Measurements from ENCODE around the gene OGFRL1. TPM values are rescaled to one million over a fixed set of nuclear protein-coding genes. Genes with fewer than 3 reads are reported as not detected.

The OGFRL1 gene
- total RNA-seq, 1 experiment from 2014 or later: 70.8 TPM

DNA sequence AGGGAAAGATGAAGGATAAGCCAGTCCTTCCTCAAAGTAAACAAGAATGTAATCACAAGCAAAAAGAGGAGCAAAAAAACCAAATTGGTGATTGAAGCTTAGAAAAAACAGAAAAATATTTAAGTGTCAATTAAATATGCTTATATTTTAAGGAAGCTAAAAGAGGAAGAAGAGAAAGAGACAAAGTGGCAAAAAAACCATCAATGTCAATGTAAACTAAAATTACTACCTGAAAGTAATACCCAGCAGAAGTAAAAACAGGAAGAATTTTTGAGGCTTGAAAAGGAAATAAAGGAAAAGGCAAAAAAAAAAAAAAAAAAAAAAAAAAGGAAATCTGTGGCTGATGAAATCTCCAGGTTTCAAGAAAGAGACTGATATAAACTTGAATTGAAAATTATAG is 36.2 kb upstream of the OGFRL1 start:
- intact Hi-C loops (cut with micrococcal nuclease): no loop called here
- Mint-ChIP-seq H3K36me3 (ENCODE audit: insufficient read depth, unreplicated experiment) (no peaks in the 10 kb centered on the region), H3K27me3 (ENCODE audit: insufficient read depth, unreplicated experiment) (no peaks in the 10 kb centered on the region), H3K4me3 (ENCODE audit: unreplicated experiment) (no peak overlapping the region), H3K4me1 (ENCODE audit: insufficient read depth, unreplicated experiment) (peaks cover 32% of the 10 kb centered on the region), H3K9me3 (ENCODE audit: unreplicated experiment) (no peaks in the 10 kb centered on the region), H3K27ac (ENCODE audit: low read depth, unreplicated experiment) (no peak overlapping the region)
- no TSS peak for BruUV-seq (replicated peaks)
- DNase-seq (ENCODE audit: unreplicated experiment): no peak
- CTCF ChIA-PET: interaction anchor here (1.2 kb wide), 1 partner anchor 36 kb away, joined by 3 read pairs; the partner anchor contains the start of gene OGFRL1
- TF ChIP-seq, protein P1, sequence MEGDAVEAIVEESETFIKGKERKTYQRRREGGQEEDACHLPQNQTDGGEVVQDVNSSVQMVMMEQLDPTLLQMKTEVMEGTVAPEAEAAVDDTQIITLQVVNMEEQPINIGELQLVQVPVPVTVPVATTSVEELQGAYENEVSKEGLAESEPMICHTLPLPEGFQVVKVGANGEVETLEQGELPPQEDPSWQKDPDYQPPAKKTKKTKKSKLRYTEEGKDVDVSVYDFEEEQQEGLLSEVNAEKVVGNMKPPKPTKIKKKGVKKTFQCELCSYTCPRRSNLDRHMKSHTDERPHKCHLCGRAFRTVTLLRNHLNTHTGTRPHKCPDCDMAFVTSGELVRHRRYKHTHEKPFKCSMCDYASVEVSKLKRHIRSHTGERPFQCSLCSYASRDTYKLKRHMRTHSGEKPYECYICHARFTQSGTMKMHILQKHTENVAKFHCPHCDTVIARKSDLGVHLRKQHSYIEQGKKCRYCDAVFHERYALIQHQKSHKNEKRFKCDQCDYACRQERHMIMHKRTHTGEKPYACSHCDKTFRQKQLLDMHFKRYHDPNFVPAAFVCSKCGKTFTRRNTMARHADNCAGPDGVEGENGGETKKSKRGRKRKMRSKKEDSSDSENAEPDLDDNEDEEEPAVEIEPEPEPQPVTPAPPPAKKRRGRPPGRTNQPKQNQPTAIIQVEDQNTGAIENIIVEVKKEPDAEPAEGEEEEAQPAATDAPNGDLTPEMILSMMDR (IDR thresholded peaks at IDR 0.05; ENCODE audit: unreplicated experiment): no peak
- POLR2A ChIA-PET: interaction anchor here (1.1 kb wide), 1 partner anchor 36 kb away, joined by 3 read pairs; the partner anchor contains the start of gene OGFRL1

DNA sequence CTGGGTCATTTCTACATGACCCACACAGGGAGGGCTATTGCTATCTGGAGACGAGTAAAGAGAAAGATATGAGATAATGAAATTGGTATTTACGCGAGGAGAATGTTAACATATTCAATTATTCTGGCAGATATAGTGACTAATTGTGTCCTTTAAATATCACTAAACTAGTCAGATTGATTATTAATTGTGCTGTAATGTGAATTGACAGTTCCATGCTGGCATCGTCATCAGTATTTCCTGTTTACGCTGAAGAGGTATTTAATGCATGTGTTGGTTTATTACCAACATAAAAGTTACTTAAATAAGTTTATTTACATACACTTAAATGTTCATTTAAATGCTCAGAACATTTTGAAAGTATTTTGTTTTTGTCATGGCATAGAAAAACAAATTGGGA is 35.7 kb upstream of the OGFRL1 start:
- Mint-ChIP-seq H3K36me3 (ENCODE audit: insufficient read depth, unreplicated experiment) (no peaks in the 10 kb centered on the region), H3K4me3 (ENCODE audit: unreplicated experiment) (no peak overlapping the region), H3K27me3 (ENCODE audit: insufficient read depth, unreplicated experiment) (no peaks in the 10 kb centered on the region), H3K27ac (ENCODE audit: low read depth, unreplicated experiment) (no peak overlapping the region), H3K9me3 (ENCODE audit: unreplicated experiment) (no peaks in the 10 kb centered on the region), H3K4me1 (ENCODE audit: insufficient read depth, unreplicated experiment) (peaks cover 32% of the 10 kb centered on the region)
- ChIA-PET CTCF (interaction anchor here (1.2 kb wide), 1 partner anchor 35 kb away, joined by 3 read pairs; the partner anchor contains the start of gene OGFRL1), POLR2A (no interaction called here)
- intact Hi-C loops (cut with micrococcal nuclease): no loop called here
- DNase-seq (ENCODE audit: unreplicated experiment): no peak
- TF ChIP-seq, protein P1 (IDR thresholded peaks at IDR 0.05; ENCODE audit: unreplicated experiment): no peak
- no TSS peak for BruUV-seq (replicated peaks)

DNA sequence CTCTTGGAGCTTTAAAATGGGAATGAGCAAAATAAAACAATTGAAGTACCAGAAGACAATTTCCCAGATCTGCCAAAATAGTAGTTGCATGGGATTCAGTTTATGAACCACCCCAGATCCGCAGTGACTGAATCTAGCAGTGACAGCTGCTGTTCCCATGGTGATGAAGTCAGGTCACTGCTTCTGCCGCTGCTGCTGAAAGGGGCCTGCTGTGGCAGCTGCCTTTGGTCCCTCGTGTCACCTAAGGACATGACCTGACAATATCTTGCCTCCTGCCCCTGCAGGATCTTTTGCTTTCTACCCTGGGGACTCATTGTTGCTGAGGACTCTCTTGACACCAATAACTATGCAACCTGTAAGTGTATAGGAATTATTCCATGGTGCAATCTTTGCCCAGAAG is 34.3 kb upstream of the OGFRL1 start:
- Mint-ChIP-seq H3K9me3 (ENCODE audit: unreplicated experiment) (no peaks in the 10 kb centered on the region), H3K27me3 (ENCODE audit: insufficient read depth, unreplicated experiment) (no peaks in the 10 kb centered on the region), H3K4me3 (ENCODE audit: unreplicated experiment) (no peak overlapping the region), H3K4me1 (ENCODE audit: insufficient read depth, unreplicated experiment) (peaks cover 22% of the 10 kb centered on the region), H3K36me3 (ENCODE audit: insufficient read depth, unreplicated experiment) (no peaks in the 10 kb centered on the region), H3K27ac (ENCODE audit: low read depth, unreplicated experiment) (no peak overlapping the region)
- BruUV-seq (replicated peaks): no TSS peak
- intact Hi-C loops (cut with micrococcal nuclease): no loop called here
- ChIA-PET CTCF (interaction anchor here (0.5 kb wide), 1 partner anchor 22 kb away, joined by 3 read pairs; no protein-coding TSS in a partner anchor), POLR2A (interaction anchor here (0.6 kb wide), 1 partner anchor 137 kb away, joined by 3 read pairs; no protein-coding TSS in a partner anchor)
- TF ChIP-seq, protein P1 (IDR thresholded peaks at IDR 0.05; ENCODE audit: unreplicated experiment): no peak
- no peak for DNase-seq (ENCODE audit: unreplicated experiment)

DNA sequence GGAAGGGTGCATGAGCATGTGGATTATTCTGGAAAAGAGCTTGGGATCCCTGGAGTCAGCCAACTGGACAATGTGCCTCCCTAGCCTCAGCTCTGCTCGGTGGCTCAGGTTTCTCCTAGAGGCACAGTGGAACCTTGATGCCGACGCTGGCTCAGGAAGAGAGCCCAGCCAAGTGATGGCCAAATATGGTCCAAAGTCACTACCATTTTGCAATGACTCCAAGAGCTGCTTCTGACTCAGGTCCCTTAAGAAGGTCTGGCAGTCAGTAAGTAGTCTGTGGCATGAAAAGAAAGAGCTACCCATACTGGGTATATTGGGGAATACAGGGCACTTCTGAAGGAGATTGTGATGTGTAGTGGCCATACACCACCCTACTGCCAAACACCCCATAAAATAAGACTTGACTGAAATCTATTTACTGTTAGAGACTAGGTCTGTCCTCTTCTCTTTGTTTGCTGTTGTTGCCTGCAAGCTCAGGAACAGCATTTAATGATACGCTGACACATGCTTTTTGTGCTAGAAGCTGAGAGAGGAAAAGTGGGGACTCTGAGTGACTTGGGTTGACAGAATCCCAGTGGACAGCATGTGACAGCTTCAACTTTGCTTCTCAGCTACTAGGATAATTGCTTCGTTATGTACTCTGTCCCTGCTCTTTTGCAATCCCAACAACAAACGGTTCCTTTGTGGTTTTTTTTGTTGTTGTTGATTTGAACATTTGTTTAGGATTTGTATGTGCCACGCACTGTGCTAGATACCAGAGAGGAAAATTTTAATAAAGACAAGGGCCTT is 30.3 kb upstream of the OGFRL1 start:
- peak; percentile 30 for DNase-seq (ENCODE audit: unreplicated experiment)
- H3K9me3 Mint-ChIP-seq (ENCODE audit: unreplicated experiment): no peaks in the 10 kb centered on the region
- intact Hi-C loops (cut with micrococcal nuclease): no loop called here
- H3K36me3 Mint-ChIP-seq (ENCODE audit: insufficient read depth, unreplicated experiment): no peaks in the 10 kb centered on the region
- ChIA-PET CTCF (interaction anchor here (0.6 to 1.1 kb wide), 4 partner anchors 13 to 1453 kb away, joined by 3 read pairs; partner anchors contain the start of gene OGFRL1), POLR2A (interaction anchor here (0.7 to 1.3 kb wide), 2 partner anchors 30 to 824 kb away, joined by 3 read pairs; no protein-coding TSS in a partner anchor)
- no TSS peak for BruUV-seq (replicated peaks)
- TF ChIP-seq, protein P1 (IDR thresholded peaks at IDR 0.05; ENCODE audit: unreplicated experiment): no peak
- no peaks in the 10 kb centered on the region for H3K27me3 Mint-ChIP-seq (ENCODE audit: insufficient read depth, unreplicated experiment)
- H3K27ac Mint-ChIP-seq (ENCODE audit: low read depth, unreplicated experiment): no peak overlapping the region
- no peaks in the 10 kb centered on the region for H3K4me1 Mint-ChIP-seq (ENCODE audit: insufficient read depth, unreplicated experiment)
- no peak overlapping the region for H3K4me3 Mint-ChIP-seq (ENCODE audit: unreplicated experiment)
